ENCODE results near the gene PLIN5. TPM values are rescaled to one million over a fixed set of nuclear protein-coding genes. Genes with fewer than 3 reads are reported as not detected.

Gene PLIN5
- total RNA-seq, 1 donor = not detected

DNA sequence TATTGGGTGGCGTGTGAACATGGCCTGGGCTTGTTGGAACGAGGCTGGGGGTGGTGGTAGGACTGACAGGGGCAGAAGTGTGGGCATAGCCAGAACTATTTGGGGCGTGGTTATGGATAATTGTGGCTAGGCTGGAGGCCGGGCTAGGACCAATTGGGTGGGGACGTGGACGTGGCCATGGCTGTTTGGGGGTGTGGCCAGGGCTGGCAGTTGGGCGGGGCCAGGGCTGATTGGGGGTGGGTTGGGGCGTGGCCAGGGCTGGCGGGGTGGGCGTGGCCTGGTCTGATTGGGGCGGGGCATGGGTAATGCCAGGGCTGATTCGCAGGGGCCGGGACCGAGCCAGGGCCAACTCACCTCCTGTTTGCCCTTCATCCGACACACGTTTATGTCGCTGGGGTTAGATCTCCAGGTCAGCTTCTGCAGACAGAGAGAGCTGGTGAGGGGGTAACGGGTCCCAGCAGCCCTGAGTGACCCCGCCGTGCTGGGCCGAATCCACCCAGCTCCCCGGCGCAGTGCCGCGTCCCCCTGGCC lies 21.6 kb upstream of the PLIN5 start:
- TF ChIP-seq, protein P1, sequence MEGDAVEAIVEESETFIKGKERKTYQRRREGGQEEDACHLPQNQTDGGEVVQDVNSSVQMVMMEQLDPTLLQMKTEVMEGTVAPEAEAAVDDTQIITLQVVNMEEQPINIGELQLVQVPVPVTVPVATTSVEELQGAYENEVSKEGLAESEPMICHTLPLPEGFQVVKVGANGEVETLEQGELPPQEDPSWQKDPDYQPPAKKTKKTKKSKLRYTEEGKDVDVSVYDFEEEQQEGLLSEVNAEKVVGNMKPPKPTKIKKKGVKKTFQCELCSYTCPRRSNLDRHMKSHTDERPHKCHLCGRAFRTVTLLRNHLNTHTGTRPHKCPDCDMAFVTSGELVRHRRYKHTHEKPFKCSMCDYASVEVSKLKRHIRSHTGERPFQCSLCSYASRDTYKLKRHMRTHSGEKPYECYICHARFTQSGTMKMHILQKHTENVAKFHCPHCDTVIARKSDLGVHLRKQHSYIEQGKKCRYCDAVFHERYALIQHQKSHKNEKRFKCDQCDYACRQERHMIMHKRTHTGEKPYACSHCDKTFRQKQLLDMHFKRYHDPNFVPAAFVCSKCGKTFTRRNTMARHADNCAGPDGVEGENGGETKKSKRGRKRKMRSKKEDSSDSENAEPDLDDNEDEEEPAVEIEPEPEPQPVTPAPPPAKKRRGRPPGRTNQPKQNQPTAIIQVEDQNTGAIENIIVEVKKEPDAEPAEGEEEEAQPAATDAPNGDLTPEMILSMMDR (IDR thresholded peaks at IDR 0.05; ENCODE audit: insufficient read depth, low read length) = no peak
- DNase-seq (ENCODE audit: low read depth) = no peak
- no peak overlapping the region for H3K4me3 ChIP-seq (ENCODE audit: low read depth, low read length)

DNA sequence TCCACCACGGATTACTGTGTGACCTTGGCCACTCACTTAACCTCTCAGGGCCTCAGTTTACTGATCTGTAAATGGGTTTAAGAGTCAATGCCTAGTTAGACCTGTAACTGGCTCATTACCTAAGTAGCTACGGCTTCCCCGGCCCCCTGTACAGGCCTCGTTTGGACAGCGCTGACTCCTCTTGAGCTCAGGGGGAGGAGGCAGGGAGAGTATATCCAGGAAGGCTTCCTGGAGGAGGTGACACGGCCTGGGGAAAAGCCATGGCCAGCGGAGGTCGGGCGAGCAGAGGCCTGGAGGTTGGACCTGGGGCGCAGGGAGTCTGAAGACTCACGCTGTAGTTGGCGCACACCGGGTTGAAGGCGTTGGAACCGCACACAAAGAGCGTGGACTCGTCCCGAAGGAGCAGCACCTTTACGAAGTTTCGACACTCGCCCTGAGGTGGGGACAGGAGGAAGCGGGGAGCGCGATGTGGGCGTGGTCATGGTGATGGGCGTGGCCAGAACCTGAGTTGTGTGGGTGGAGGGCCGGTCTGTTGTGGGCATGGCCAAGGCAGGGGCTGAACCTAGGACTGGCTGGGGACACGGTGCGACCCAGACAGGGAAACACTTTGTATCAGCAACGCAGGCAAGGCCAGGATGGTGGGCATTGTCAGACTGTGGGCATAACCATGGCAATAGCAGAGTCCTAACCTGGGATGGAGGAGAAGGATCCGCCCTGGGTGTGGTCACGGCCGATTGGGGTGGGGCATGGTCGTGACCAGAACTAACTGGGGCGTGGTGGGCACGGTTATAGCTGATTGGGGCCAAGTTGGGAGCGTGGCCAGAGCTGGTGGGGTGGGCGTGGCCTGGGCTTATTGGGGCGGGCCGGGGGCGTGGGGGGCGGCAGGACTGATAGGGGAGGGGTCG lies 20.9 kb upstream of the PLIN5 start:
- H3K4me3 ChIP-seq (ENCODE audit: low read depth, low read length) = no peak overlapping the region
- TF ChIP-seq, protein P1 (IDR thresholded peaks at IDR 0.05; ENCODE audit: insufficient read depth, low read length) = no peak
- no peak for DNase-seq (ENCODE audit: low read depth)

DNA sequence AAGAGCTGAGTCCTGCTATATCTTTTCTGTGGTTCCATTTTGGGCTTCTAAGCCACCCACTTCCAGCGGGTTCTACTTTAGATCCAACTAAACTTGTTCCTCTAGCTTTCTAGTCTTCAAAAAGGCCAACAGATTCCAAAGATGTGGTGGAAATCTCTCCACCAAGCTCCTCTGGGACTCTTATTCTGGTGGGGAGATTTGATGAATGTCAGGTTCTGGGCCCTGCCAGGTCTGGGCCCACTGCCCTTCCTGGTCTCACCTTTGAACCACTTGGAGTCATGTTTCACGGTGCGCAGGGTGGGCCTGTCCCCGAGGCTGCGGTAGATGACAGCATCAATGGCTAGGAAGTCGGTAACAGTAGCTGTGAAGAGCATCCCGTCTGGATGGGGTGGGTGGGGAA lies 19.7 kb upstream of the PLIN5 start:
- DNase-seq (ENCODE audit: low read depth) = no peak
- TF ChIP-seq, protein P1 (IDR thresholded peaks at IDR 0.05; ENCODE audit: insufficient read depth, low read length) = no peak
- H3K4me3 ChIP-seq (ENCODE audit: low read depth, low read length) = no peak overlapping the region

DNA sequence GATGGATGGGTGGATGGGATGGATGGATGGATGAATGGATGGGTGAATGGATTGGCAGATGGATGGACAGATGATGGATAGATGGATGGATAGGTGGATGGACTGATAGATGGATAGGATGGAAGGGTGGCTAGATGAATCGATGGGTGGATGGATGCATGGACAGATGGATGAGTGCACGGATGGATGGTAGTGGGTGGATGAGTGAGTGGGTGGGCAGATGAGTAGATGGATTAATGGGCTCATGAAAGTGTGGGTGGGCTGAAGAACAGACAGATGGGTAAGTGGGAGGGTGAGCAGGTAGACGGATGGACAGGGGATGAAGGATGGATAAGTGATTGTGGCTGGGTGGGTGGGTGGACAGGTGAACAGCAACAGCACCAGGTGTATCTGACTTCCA lies 18.8 kb upstream of the PLIN5 start:
- H3K4me3 ChIP-seq (ENCODE audit: low read depth, low read length) = no peak overlapping the region
- DNase-seq (ENCODE audit: low read depth) = no peak
- TF ChIP-seq, protein P1 (IDR thresholded peaks at IDR 0.05; ENCODE audit: insufficient read depth, low read length) = no peak

DNA sequence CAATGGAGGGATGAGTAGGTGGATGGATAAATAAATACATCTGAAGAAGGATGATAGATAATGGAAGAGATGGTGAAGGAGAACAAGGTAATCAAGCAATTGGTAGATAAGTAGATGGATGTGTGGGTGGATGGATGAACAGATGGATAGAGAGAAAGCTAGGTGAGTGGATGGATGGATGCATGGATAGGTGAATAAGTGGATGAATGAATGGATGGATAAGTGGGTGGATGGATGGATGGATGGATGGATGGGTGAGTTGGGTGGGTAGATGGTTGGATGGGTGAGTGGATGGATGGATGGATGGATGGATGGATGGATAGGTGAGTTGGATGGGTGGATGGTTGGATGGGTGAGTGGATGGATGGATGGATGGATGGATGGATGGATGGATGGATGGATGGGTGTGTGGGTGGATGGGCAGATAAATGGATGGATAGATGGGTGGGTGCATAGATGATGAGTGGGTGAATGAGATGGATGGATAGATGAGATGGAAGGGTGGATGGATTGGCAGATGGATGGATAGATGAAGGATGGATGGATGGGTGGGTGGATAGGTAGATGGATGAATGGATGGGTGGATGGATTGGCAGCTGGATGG lies 18.2 kb upstream of the PLIN5 start:
- TF ChIP-seq, protein P1 (IDR thresholded peaks at IDR 0.05; ENCODE audit: insufficient read depth, low read length) = no peak
- no peak overlapping the region for H3K4me3 ChIP-seq (ENCODE audit: low read depth, low read length)
- DNase-seq (ENCODE audit: low read depth) = no peak

DNA sequence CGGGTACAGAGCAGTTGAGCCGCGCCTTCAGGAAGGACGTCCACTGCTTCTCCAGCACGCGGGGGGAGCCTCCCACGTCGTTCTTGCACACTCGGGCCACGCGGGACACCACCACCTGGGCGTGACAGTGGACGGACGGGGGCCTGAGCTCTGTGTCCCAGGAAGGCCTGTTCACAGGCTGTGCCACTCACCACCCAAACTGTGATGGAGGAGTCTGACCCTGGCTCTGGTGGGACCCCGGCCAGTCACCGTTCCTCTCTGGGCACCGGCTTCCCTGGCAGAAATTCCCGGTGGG lies 17.4 kb upstream of the PLIN5 start:
- H3K4me3 ChIP-seq (ENCODE audit: low read depth, low read length) = no peak overlapping the region
- TF ChIP-seq, protein P1 (IDR thresholded peaks at IDR 0.05; ENCODE audit: insufficient read depth, low read length) = no peak
- no peak for DNase-seq (ENCODE audit: low read depth)
